A673 (cell line): ENCODE measurements around the gene MESD. TPM values are rescaled to one million over a fixed set of nuclear protein-coding genes. Genes with fewer than 3 reads are reported as not detected.

Experiments
- BruUV-seq: library from RNA; stranded (reverse); fragments of 400-500 nt; replicated peaks from 2 replicates; lab custom pipeline; 2021; lab: Mats Ljungman, UMichigan
- CTCF ChIA-PET: fragments of 300-600 bp; sonication (Branson Sonifier 250); formaldehyde crosslinking; loops from one replicate; lab custom pipeline; 2022; ENCODE audit warnings: antibody characterized with exemption; lab: Charles Lee
- POLR2A ChIA-PET: fragments of 300-600 bp; sonication (Branson Sonifier 250); formaldehyde crosslinking; loops from one replicate; lab custom pipeline; 2022; ENCODE audit warnings: antibody characterized with exemption; ENCODE audit not compliant: low non-redundant PET; lab: Charles Lee
- DNase-seq: peaks from one replicate; pipeline ENCODE4 v3.0.0-alpha.2; 2015; ENCODE audit warnings: low spot score
- H3K27ac ChIP-seq: fragments of 200-600 bp; sonication (generic); 2 replicates; pipeline ENCODE4 v1.5.1; 2016; ENCODE audit warnings: mixed run types, low read depth, mild to moderate bottlenecking, mixed read lengths, antibody characterized with exemption, low read length; ENCODE audit not compliant: poor library complexity, severe bottlenecking
- H3K27me3 ChIP-seq: fragments of 200-600 bp; sonication (generic); replicated peaks from 2 replicates; pipeline ENCODE4 v1.6.1; 2017; ENCODE audit warnings: mixed run types, low read depth, mild to moderate bottlenecking, mixed read lengths, antibody characterized with exemption, low read length; ENCODE audit not compliant: insufficient read depth, poor library complexity
- H3K36me3 ChIP-seq: fragments of 200-600 bp; sonication (generic); 2 replicates; pipeline ENCODE4 v1.6.1; 2016; ENCODE audit warnings: mixed run types, mild to moderate bottlenecking, mixed read lengths, antibody characterized with exemption, low read length; ENCODE audit not compliant: insufficient read depth, poor library complexity, severe bottlenecking
- H3K4me1 ChIP-seq: fragments of 200-600 bp; sonication (generic); 2 replicates; pipeline ENCODE4 v1.6.1; 2017; ENCODE audit warnings: mixed run types, mild to moderate bottlenecking, mixed read lengths, antibody characterized with exemption, low read length; ENCODE audit not compliant: insufficient read depth, poor library complexity, severe bottlenecking
- H3K4me3 ChIP-seq: fragments of 200-600 bp; sonication (generic); 2 replicates; pipeline ENCODE4 v1.5.1; 2016; ENCODE audit warnings: low read depth, mixed run types, mild to moderate bottlenecking, mixed read lengths, low read length; ENCODE audit not compliant: poor library complexity, severe bottlenecking
- H3K9me3 ChIP-seq: fragments of 200-600 bp; sonication (generic); 2 replicates; pipeline ENCODE4 v1.6.1; 2016; ENCODE audit warnings: mixed run types, low read depth, mild to moderate bottlenecking, mixed read lengths, antibody characterized with exemption, low read length; ENCODE audit not compliant: poor library complexity, severe bottlenecking
- CTCF ChIP-seq: fragments of 300-800, 200-600 bp; sonication (generic); conservative IDR thresholded peaks from 2 replicates; pipeline ENCODE4 v1.5.1; 2017; ENCODE audit warnings: low read depth, mild to moderate bottlenecking, antibody characterized with exemption, low read length, moderate library complexity, mixed read lengths
- EZH2 ChIP-seq: fragments of 200-600 bp; sonication (generic); IDR thresholded peaks from 2 replicates; pipeline ENCODE4 v1.6.1; 2017; ENCODE audit warnings: borderline replicate concordance, low read depth, mild to moderate bottlenecking, mixed read lengths, antibody characterized with exemption, low read length; ENCODE audit not compliant: poor library complexity, severe bottlenecking
- intact Hi-C: fragments of 100-400 bp; cut with micrococcal nuclease; formaldehyde crosslinking; loops from one replicate; pipeline ENCODE4 v1.10.0; 2022; ENCODE audit not compliant: unreplicated experiment
- total RNA-seq: library from RNA; stranded (reverse); gene quantifications from 2 replicates; pipeline ENCODE4 v1.2.3, GENCODE V29; 2021

MESD gene
- total RNA-seq, 1 experiment from 2014 or later: 28.1 TPM

GRCh38 chr15:81002331-81003096 is 12.9 kb upstream of the MESD start:
- Histone ChIP-seq H3K27ac (peak overlapping the region; percentile 96), H3K4me1 (peaks cover 14% of the 10 kb centered on the region), H3K27me3 (no peaks in the 10 kb centered on the region), H3K9me3 (no peaks in the 10 kb centered on the region), H3K4me3 (peak overlapping the region; percentile 91), H3K36me3 (no peaks in the 10 kb centered on the region)
- POLR2A ChIA-PET: no interaction called here
- peak; percentile 22 for DNase-seq
- CTCF ChIA-PET: interaction anchor here (0.6 kb wide), 1 partner anchor 408 kb away, joined by 3 read pairs; no protein-coding TSS in a partner anchor
- no TSS peak for BruUV-seq
- intact Hi-C loops: loop anchor here (5.0 to 10.0 kb wide), 2 partner anchors 62 to 105 kb away; no protein-coding TSS in a partner anchor
- TF ChIP-seq CTCF: no peak
- TF ChIP-seq EZH2: no peak

- POLR2A ChIA-PET: interaction anchor here (0.6 kb wide), 2 partner anchors 11 to 12 kb away, joined by 3 to 10 read pairs; no protein-coding TSS in a partner anchor
- CTCF ChIA-PET: no interaction called here
- peak overlapping the region; percentile 96 for H3K27ac ChIP-seq
These were observed 12.4 kb upstream of the MESD start for GRCh38 chr15:81002009-81002330.

More at GRCh38 chr15:81002009-81002330, 12.4 kb upstream of the MESD start:
- H3K4me3 ChIP-seq: peak overlapping the region; percentile 91
- BruUV-seq: no TSS peak
- no peaks in the 10 kb centered on the region for H3K27me3 ChIP-seq
- no peaks in the 10 kb centered on the region for H3K9me3 ChIP-seq
- intact Hi-C loops: loop anchor here (5.0 to 10.0 kb wide), 2 partner anchors 63 to 105 kb away; no protein-coding TSS in a partner anchor
- H3K36me3 ChIP-seq: no peaks in the 10 kb centered on the region
- H3K4me1 ChIP-seq: peaks cover 14% of the 10 kb centered on the region
- no peak for DNase-seq
- TF ChIP-seq EZH2 (no peak), CTCF (no peak)
